GM21360 (cell line): ENCODE measurements around the gene DLG2.

Experiments used
- ATAC-seq: cut with Tn5 transposase; IDR thresholded peaks from one replicate; pipeline ENCODE4 v1.9.1; 2021; ENCODE audit warnings: mild to moderate bottlenecking, moderate library complexity; ENCODE audit not compliant: unreplicated experiment

Gene DLG2

GRCh38 chr11:84612645-84613044, 1014.5 kb downstream of the DLG2 start:
- no peak for ATAC-seq

- ATAC-seq = no peak
Observed at GRCh38 chr11:84608837-84609196, 1018.3 kb downstream of the DLG2 start.

GRCh38 chr11:84607975-84608836, 1018.9 kb downstream of the DLG2 start:
- no peak for ATAC-seq

- ATAC-seq = no peak
Observed at GRCh38 chr11:84594602-84595001, 1032.5 kb downstream of the DLG2 start.

GRCh38 chr11:84590106-84590505, 1037.0 kb downstream of the DLG2 start:
- no peak for ATAC-seq

- no peak for ATAC-seq
Observed at GRCh38 chr11:84588131-84588829, 1038.9 kb downstream of the DLG2 start.

GRCh38 chr11:84583106-84583505, 1044.0 kb downstream of the DLG2 start:
- ATAC-seq = no peak

- no peak for ATAC-seq
Observed at GRCh38 chr11:84581083-84581482, 1046.1 kb downstream of the DLG2 start.

GRCh38 chr11:84580428-84580827, 1046.7 kb downstream of the DLG2 start:
- no peak for ATAC-seq

GRCh38 chr11:84573868-84574267, 1053.3 kb downstream of the DLG2 start:
- ATAC-seq = no peak

GRCh38 chr11:84566671-84567070, 1060.5 kb downstream of the DLG2 start:
- ATAC-seq = no peak

- ATAC-seq = no peak
Observed at GRCh38 chr11:84564867-84565184, 1062.3 kb downstream of the DLG2 start.

GRCh38 chr11:84564180-84564866, 1062.8 kb downstream of the DLG2 start:
- ATAC-seq = no peak

GRCh38 chr11:84563356-84563755, 1063.8 kb downstream of the DLG2 start:
- no peak for ATAC-seq

GRCh38 chr11:84560206-84560605, 1066.9 kb downstream of the DLG2 start:
- no peak for ATAC-seq

- peak; percentile 99 for ATAC-seq
Observed at GRCh38 chr11:84558085-84558905, 1068.8 kb downstream of the DLG2 start.

GRCh38 chr11:84552791-84553190, 1074.4 kb downstream of the DLG2 start:
- no peak for ATAC-seq

- ATAC-seq = peak; percentile 99
Observed at GRCh38 chr11:84549217-84549616, 1077.9 kb downstream of the DLG2 start.

- ATAC-seq = no peak
Observed at GRCh38 chr11:84544566-84544965, 1082.6 kb downstream of the DLG2 start.

GRCh38 chr11:84543367-84544159, 1083.6 kb downstream of the DLG2 start:
- ATAC-seq = no peak
